HG03342 (cell line): ENCODE data around the gene TCF7L1.
"Not testable (repeated sequence)": the region's sequence is repeated elsewhere in the genome, so short reads cannot be mapped to it uniquely, and the experiment has no call there.

Experiments
- ATAC-seq: cut with Tn5 transposase; IDR thresholded peaks from one replicate; pipeline ENCODE4 v1.9.1; 2021; ENCODE audit warnings: mild to moderate bottlenecking, moderate library complexity; ENCODE audit not compliant: unreplicated experiment

Gene TCF7L1

DNA sequence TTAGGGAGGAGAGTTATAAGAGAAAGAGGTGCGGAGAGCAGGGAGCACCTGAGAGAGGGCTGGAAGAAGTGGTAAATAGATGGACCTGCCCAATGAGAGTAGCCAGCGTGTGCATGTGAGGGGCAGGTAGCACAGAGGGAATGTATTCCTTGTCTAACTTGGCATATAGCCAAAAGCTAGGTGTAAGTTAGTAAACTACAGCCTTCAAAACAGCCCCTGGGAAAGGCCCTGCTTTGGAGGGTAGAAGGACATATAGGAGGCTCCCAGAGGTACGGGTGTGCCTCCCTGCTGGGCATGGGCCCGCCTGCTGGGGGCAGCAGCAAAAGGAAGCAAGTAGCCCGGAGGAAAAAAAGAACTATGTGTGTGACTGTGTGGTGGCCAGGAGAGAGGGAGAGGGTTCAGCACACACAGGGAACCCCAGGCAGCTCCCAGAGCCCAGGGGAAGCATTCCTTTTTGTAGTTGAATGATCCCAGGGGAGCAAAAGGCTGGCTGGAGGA, 48.0 kb downstream of the TCF7L1 start:
- no peak for ATAC-seq

GRCh38 chr2:85181844-85182456, 48.8 kb downstream of the TCF7L1 start:
- no peak for ATAC-seq

DNA sequence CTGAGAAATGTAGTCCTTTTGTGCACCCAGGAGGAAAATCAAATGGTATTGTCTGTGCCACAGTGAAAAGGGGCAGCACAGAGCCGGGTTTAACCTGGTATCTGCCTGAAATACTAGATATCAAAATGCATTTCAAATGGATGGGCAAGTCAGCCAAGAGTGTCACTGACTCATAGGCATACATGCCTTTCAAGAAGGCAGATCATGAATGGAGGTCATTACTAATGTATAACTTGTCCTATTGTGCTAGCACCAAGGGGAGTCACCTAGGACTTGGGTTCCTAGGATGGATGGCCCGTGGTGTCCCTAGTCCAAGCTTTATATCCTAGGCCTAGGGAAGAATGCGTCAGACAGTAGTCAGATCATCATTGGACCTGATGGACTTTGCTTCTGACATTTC, 49.9 kb downstream of the TCF7L1 start:
- ATAC-seq, result no peak

GRCh38 chr2:85183479-85183878, 50.3 kb downstream of the TCF7L1 start:
- no peak for ATAC-seq

- ATAC-seq, result no peak
Measured at GRCh38 chr2:85184231-85184630, 51.0 kb downstream of the TCF7L1 start.

- ATAC-seq, result no peak
Measured at GRCh38 chr2:85184990-85185389, 51.8 kb downstream of the TCF7L1 start.

DNA sequence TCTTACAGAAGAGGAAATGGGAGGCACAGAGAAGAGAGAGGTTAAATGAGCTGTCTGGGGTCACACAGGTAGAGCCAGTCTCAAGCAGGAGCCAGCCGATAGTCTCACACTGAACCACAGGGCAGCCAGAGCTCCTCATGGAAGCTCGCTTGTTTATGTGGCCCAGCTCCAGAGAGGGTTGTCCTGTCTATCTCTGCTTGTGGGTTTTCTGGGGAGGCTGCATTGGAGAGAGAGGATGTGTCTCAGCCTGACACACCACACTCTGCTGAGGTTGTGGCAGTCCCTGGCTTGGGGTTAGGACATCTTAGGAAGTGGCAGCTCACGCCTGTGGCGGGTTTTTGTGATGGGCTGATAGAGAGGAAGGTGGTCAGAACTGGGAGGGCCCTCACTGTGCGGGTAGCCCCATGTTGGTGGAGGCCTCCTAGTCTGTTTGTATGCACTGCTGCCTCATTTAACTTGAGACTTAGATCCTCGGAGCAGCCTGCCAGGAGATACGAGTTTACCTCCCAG, 52.3 kb downstream of the TCF7L1 start:
- ATAC-seq, result no peak

- no peak for ATAC-seq
Measured at GRCh38 chr2:85187069-85187468, 53.9 kb downstream of the TCF7L1 start.

- ATAC-seq, result no peak
Measured at GRCh38 chr2:85188852-85189251, 55.7 kb downstream of the TCF7L1 start.

- ATAC-seq, result no peak
Measured at GRCh38 chr2:85189606-85190270, 56.5 kb downstream of the TCF7L1 start.

DNA sequence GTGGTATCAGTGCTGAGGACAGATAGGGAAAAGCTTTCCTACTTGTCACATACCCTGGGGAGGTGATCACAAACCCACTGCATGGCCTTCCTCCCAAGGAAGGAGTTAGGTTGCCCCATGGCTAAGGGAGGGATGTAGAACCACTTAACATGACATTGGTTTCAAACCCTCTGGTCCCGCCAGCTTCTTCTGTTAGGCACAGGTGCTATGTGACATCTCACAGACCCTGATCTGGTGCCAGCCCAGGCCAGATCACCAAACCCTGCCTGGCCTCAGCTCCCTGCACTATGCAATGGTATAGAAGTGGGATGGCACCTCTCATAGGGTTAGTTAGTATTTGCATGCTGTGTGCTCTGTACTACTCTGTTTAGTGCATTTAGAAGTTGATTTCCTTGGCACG, 58.0 kb downstream of the TCF7L1 start:
- no peak for ATAC-seq

DNA sequence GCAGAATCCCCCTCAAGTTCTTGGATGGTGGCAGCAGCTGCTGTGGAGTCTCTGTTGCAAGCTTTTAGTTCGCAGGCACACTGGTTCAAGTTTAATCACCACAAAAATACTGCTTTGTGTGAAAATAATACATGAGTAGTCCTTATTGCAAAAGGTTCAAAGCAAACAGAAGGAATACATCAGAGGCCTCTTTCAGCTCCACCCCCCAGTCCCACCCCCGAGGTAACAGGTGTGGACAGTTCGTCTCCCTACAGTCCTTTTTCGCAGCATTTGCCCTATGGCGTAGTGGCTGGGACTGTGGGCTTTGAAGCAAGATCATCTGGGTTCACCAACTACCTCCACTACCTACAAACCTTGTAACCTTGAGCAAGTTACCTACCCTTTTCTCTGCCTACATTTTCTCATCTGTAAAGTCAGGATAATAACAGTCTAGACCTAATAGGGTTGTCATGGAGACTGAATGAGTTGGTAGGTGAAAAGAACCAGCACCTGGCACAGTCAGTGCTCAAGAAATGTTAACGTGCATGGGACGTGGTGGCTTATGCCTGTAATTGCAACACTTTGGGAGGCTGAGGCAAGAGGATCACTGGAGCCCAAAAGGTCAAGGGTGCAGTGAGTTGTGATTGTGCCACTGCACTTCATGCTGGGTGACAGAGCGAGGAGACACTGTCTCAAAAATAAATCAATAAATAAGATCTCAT, 61.7 kb downstream of the TCF7L1 start:
- no peak for ATAC-seq

- ATAC-seq, result no peak
Measured at GRCh38 chr2:85195956-85196355, 62.8 kb downstream of the TCF7L1 start.

DNA sequence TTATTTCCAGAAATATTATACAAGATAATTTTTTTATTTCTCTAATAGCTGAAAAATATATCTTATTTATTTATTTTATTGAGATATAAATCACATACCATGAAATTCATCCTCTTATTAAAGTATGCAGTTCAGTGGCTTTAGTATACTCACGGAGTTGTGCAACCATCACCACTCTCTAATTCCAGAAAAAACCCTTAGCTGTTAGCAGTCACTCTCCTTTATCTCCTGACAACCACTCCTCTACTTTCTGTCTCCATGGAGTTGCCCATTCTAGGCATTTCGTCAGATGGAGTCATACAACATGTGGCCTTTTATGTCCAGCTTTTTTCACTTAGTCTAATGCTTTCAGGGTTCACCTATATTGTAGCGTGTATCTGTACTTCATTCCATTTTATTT, 66.5 kb downstream of the TCF7L1 start:
- no peak for ATAC-seq

DNA sequence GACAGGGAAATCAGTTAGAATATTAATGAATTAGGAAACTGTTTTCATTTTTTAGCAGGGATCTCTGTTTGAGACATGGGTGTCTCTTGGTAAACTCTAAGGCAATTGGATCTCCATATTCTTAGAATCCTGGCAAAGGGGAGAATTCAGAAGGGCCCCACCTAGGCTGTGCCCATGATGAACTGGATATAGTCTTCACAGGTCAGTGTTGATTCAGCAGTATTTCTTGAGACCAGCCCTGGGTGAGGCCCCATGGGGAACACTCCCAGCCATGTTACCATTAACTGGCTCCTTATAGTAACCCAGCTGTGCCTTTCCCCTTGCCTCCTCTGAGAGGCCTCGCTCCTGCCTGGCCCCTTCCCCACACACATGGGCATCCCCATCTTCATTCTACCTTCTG, 76.7 kb downstream of the TCF7L1 start:
- ATAC-seq, result no peak

DNA sequence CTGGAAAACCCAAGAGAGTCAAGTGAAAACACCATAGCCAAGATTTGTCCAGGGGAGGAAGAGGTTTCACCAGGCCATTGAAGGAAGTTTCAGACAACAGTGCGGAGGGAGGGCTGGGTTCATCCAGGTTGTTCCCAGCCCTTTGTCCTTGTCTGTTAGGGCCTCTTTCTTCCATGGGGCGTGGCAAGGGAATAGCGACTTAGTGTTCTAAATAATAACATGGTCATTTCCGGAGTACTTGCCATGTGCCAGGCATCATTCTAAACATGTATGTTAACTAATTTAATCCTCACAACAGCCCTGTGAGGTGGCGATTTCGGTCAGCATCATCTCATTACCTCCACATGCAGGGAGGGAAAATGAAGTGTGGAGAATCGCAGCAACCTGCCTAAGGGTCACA, 77.3 kb downstream of the TCF7L1 start:
- no peak for ATAC-seq

GRCh38 chr2:85211606-85212005, 78.4 kb downstream of the TCF7L1 start:
- not testable (repeated sequence) for ATAC-seq

DNA sequence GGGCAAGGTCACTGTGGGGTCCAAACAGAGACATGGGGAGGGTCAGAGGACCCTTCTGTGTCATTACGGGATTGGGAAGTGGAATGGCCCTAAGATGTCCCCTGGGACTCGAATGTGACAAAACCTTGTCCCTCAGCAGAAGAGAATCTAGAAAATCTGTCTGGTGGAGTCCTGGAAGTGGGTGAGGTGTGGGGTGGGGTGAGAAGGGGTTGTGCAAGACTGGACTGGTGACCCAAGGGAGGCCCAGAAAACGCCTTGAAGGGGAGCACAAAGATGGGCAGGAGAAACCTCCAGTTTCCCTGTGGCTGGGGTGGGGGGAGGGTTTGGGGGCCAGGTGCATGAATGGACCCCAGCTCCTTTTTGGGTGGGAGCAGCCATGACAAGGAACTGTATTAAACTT, 79.6 kb downstream of the TCF7L1 start:
- ATAC-seq, result no peak

- no peak for ATAC-seq
Measured at GRCh38 chr2:85213404-85213803, 80.2 kb downstream of the TCF7L1 start.

GRCh38 chr2:85213901-85214512, 80.8 kb downstream of the TCF7L1 start:
- ATAC-seq, result no peak

DNA sequence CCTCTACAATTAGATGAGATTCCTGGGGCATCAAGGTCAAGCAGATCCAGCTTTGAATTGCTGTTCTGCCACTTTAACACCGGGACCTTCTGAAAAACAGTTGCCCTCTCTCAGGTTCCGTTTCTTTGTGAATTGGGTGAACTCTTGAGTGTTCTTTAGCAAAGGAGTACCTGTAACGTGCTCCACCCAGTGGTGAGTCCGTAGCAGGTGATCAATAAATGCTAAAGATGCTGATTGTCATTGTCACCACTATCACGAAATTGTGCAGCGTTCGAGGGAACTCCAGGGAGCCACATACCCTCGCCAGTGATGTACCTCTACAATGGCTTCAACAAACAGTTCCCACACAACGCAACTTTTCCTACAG, 81.9 kb downstream of the TCF7L1 start:
- ATAC-seq, result no peak
